GM06990 (cell line): ENCODE data around the gene AMN.

Experiments
- DNase-seq: peaks from one replicate; pipeline ENCODE4 v3.0.0-alpha.2; 2011; ENCODE audit not compliant: insufficient read length; ENCODE audit errors: extremely low read depth
- H3K27me3 ChIP-seq: replicated peaks from 2 replicates; pipeline ENCODE4 v1.6.0; 2011; ENCODE audit warnings: low read length; ENCODE audit not compliant: control insufficient read depth, insufficient read depth
- H3K36me3 ChIP-seq: 2 replicates; pipeline ENCODE4 v1.5.1; 2011; ENCODE audit warnings: low read length; ENCODE audit not compliant: control insufficient read depth, insufficient read depth
- H3K4me3 ChIP-seq: replicated peaks from 2 replicates; pipeline ENCODE4 v1.5.1; 2011; ENCODE audit warnings: low read depth, mild to moderate bottlenecking, control low read depth, low read length
- TF ChIP-seq, protein P1 (sequence below): IDR thresholded peaks from 2 replicates; pipeline ENCODE4 v1.5.1; 2011; ENCODE audit warnings: low read length, control low read depth, mild to moderate bottlenecking, inconsistent platforms; ENCODE audit not compliant: insufficient read depth, poor library complexity, severe bottlenecking

The AMN gene

DNA sequence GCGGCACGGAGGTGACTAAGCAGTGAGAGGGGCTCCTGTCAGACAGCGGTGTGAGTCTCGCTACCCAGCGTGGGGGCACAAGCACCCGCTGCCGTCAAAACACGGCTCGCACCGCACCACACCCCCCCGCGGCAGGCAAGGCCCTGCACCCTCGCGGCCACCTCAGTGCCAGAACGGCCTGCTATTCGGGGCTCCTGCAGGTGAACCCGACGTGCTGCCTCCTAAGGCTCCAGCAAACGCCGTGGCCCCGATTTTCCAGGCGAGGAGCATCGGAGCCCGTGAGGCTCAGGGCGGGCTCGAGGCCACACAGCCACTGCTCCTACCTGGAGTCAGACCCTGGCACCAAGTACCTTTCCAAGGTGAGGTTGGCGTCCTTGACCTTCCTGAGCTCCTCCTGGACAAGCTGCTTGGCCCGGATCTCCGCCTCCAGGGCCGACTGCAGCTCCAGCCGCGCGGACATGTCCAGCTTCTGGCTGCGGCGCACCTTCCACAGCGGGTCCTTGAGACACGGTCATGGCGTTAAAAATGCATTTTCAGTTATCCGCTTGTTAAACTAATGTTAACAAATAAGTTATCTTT lies 41.8 kb downstream of the AMN start:
- Histone ChIP-seq H3K36me3 (peaks cover 7% of the 10 kb centered on the region), H3K4me3 (no peak overlapping the region), H3K27me3 (no peaks in the 10 kb centered on the region)
- no peak for DNase-seq
- TF ChIP-seq, protein P1, sequence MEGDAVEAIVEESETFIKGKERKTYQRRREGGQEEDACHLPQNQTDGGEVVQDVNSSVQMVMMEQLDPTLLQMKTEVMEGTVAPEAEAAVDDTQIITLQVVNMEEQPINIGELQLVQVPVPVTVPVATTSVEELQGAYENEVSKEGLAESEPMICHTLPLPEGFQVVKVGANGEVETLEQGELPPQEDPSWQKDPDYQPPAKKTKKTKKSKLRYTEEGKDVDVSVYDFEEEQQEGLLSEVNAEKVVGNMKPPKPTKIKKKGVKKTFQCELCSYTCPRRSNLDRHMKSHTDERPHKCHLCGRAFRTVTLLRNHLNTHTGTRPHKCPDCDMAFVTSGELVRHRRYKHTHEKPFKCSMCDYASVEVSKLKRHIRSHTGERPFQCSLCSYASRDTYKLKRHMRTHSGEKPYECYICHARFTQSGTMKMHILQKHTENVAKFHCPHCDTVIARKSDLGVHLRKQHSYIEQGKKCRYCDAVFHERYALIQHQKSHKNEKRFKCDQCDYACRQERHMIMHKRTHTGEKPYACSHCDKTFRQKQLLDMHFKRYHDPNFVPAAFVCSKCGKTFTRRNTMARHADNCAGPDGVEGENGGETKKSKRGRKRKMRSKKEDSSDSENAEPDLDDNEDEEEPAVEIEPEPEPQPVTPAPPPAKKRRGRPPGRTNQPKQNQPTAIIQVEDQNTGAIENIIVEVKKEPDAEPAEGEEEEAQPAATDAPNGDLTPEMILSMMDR, result no peak

GRCh38 chr14:102965282-102965681 lies 42.8 kb downstream of the AMN start:
- H3K27me3 ChIP-seq, result no peaks in the 10 kb centered on the region
- TF ChIP-seq, protein P1, result no peak
- H3K4me3 ChIP-seq, result no peak overlapping the region
- no peak for DNase-seq
- peaks cover 7% of the 10 kb centered on the region for H3K36me3 ChIP-seq

GRCh38 chr14:102965971-102966655 lies 43.6 kb downstream of the AMN start:
- TF ChIP-seq, protein P1, result no peak
- no peak for DNase-seq
- no peak overlapping the region for H3K4me3 ChIP-seq
- H3K27me3 ChIP-seq, result no peaks in the 10 kb centered on the region
- H3K36me3 ChIP-seq, result peaks cover 7% of the 10 kb centered on the region

GRCh38 chr14:102966681-102967505 lies 44.4 kb downstream of the AMN start:
- H3K36me3 ChIP-seq, result peaks cover 7% of the 10 kb centered on the region
- H3K27me3 ChIP-seq, result no peaks in the 10 kb centered on the region
- H3K4me3 ChIP-seq, result no peak overlapping the region
- TF ChIP-seq, protein P1, result no peak
- no peak for DNase-seq

GRCh38 chr14:102967506-102967795 lies 45.0 kb downstream of the AMN start:
- peaks cover 7% of the 10 kb centered on the region for H3K36me3 ChIP-seq
- TF ChIP-seq, protein P1, result no peak
- H3K4me3 ChIP-seq, result no peak overlapping the region
- H3K27me3 ChIP-seq, result no peaks in the 10 kb centered on the region
- no peak for DNase-seq
